ENCODE measurements around the gene IWS1.
"Not testable (repeated sequence)": the region's sequence is repeated elsewhere in the genome, so short reads cannot be mapped to it uniquely, and the experiment has no call there.

Gene IWS1

GRCh38 chr2:127560201-127560930 is 34.1 kb upstream of the IWS1 start:
- no peak for FAIRE-seq

GRCh38 chr2:127559454-127559853 is 33.2 kb upstream of the IWS1 start:
- FAIRE-seq, result no peak

- no peak for FAIRE-seq
These were observed 32.6 kb upstream of the IWS1 start for GRCh38 chr2:127558911-127559310.

- no peak for FAIRE-seq
These were observed 26.6 kb upstream of the IWS1 start for GRCh38 chr2:127552846-127553245.

GRCh38 chr2:127552336-127552735 is 26.0 kb upstream of the IWS1 start:
- no peak for FAIRE-seq

- no peak for FAIRE-seq
These were observed 25.1 kb upstream of the IWS1 start for GRCh38 chr2:127551221-127551930.

GRCh38 chr2:127546797-127547196 is 20.5 kb upstream of the IWS1 start:
- FAIRE-seq, result no peak

- no peak for FAIRE-seq
These were observed 19.5 kb upstream of the IWS1 start for GRCh38 chr2:127545796-127546195.

GRCh38 chr2:127545189-127545588 is 18.9 kb upstream of the IWS1 start:
- no peak for FAIRE-seq

GRCh38 chr2:127543013-127543501 is 16.8 kb upstream of the IWS1 start:
- FAIRE-seq, result not testable (repeated sequence)

GRCh38 chr2:127542231-127542630 is 15.9 kb upstream of the IWS1 start:
- FAIRE-seq, result no peak

- FAIRE-seq, result no peak
These were observed 15.5 kb upstream of the IWS1 start for GRCh38 chr2:127541809-127542208.

- no peak for FAIRE-seq
These were observed 11.4 kb upstream of the IWS1 start for GRCh38 chr2:127537644-127538043.

GRCh38 chr2:127536707-127537541 is 10.6 kb upstream of the IWS1 start:
- FAIRE-seq, result no peak

GRCh38 chr2:127535918-127536317 is 9.6 kb upstream of the IWS1 start:
- FAIRE-seq, result no peak

GRCh38 chr2:127535422-127535901 is 9.2 kb upstream of the IWS1 start, which contains the start of gene MYO7B:
Gene MYO7B (plus strand): TSS chr2:127535683. CDS start chr2:127559723, 24,040 bp downstream.
- no peak for FAIRE-seq

- FAIRE-seq, result no peak
These were observed 6.0 kb upstream of the IWS1 start for GRCh38 chr2:127532296-127532695.

GRCh38 chr2:127531221-127531648 is 4.9 kb upstream of the IWS1 start:
- FAIRE-seq, result no peak

- FAIRE-seq, result no peak
These were observed 4.2 kb upstream of the IWS1 start for GRCh38 chr2:127530245-127531140.

GRCh38 chr2:127529416-127529815 is 3.1 kb upstream of the IWS1 start:
- FAIRE-seq, result not testable (repeated sequence)

GRCh38 chr2:127528487-127528886 is 2.2 kb upstream of the IWS1 start:
- no peak for FAIRE-seq
